GM21737 (cell line): Measurements from ENCODE around the gene PTPRN2.

ENCODE experiments used
- ATAC-seq: cut with Tn5 transposase; IDR thresholded peaks from one replicate; pipeline ENCODE4 v1.9.1; 2021; ENCODE audit warnings: mild to moderate bottlenecking, moderate library complexity; ENCODE audit not compliant: unreplicated experiment

PTPRN2 gene

GRCh38 chr7:157754416-157754790 is 833.2 kb downstream of the PTPRN2 start:
- ATAC-seq = no peak

GRCh38 chr7:157753713-157754415 is 833.8 kb downstream of the PTPRN2 start:
- no peak for ATAC-seq

GRCh38 chr7:157752832-157753291 is 834.8 kb downstream of the PTPRN2 start:
- ATAC-seq = no peak

GRCh38 chr7:157751951-157752673 is 835.5 kb downstream of the PTPRN2 start:
- no peak for ATAC-seq

- ATAC-seq = no peak
Observed at GRCh38 chr7:157751406-157751805, 836.2 kb downstream of the PTPRN2 start.

- no peak for ATAC-seq
Observed at GRCh38 chr7:157750291-157750690, 837.3 kb downstream of the PTPRN2 start.

GRCh38 chr7:157745721-157746709 is 841.6 kb downstream of the PTPRN2 start:
- ATAC-seq = no peak

- ATAC-seq = no peak
Observed at GRCh38 chr7:157744786-157745601, 842.6 kb downstream of the PTPRN2 start.

- no peak for ATAC-seq
Observed at GRCh38 chr7:157743781-157744525, 843.7 kb downstream of the PTPRN2 start.

GRCh38 chr7:157740251-157740798 is 847.3 kb downstream of the PTPRN2 start:
- ATAC-seq = no peak

- ATAC-seq = no peak
Observed at GRCh38 chr7:157739650-157740049, 848.0 kb downstream of the PTPRN2 start.

- no peak for ATAC-seq
Observed at GRCh38 chr7:157739031-157739430, 848.6 kb downstream of the PTPRN2 start.

GRCh38 chr7:157738066-157738460 is 849.6 kb downstream of the PTPRN2 start:
- ATAC-seq = no peak

- no peak for ATAC-seq
Observed at GRCh38 chr7:157737151-157738065, 850.2 kb downstream of the PTPRN2 start.

GRCh38 chr7:157736341-157736740 is 851.3 kb downstream of the PTPRN2 start:
- no peak for ATAC-seq

- no peak for ATAC-seq
Observed at GRCh38 chr7:157735826-157736225, 851.8 kb downstream of the PTPRN2 start.

- ATAC-seq = no peak
Observed at GRCh38 chr7:157734676-157735640, 852.7 kb downstream of the PTPRN2 start.
